EL (cell line): Measurements from ENCODE around the gene MRPL57.
"Not testable (repeated sequence)": the region's sequence is repeated elsewhere in the genome, so short reads cannot be mapped to it uniquely, and the experiment has no call there.

Experiments
- DNase-seq: peaks from one replicate; pipeline ENCODE4 v3.0.0-alpha.2; 2016

The MRPL57 gene

GRCh38 chr13:21197606-21198225 is 21.3 kb downstream of the MRPL57 start:
- not testable (repeated sequence) for DNase-seq

GRCh38 chr13:21198391-21198790 is 21.9 kb downstream of the MRPL57 start:
- not testable (repeated sequence) for DNase-seq

- not testable (repeated sequence) for DNase-seq
Measured at GRCh38 chr13:21201456-21202190, 25.2 kb downstream of the MRPL57 start.

- no peak for DNase-seq
Measured at GRCh38 chr13:21202767-21203531, 26.5 kb downstream of the MRPL57 start.

- DNase-seq = no peak
Measured at GRCh38 chr13:21208652-21209154, 32.2 kb downstream of the MRPL57 start.

GRCh38 chr13:21212138-21212775 is 35.8 kb downstream of the MRPL57 start:
- DNase-seq = no peak

GRCh38 chr13:21215419-21215818 is 39.0 kb downstream of the MRPL57 start:
- DNase-seq = not testable (repeated sequence)

- DNase-seq = no peak
Measured at GRCh38 chr13:21216332-21216731, 39.9 kb downstream of the MRPL57 start.

GRCh38 chr13:21218351-21219035 is 42.0 kb downstream of the MRPL57 start:
- DNase-seq = no peak

- no peak for DNase-seq
Measured at GRCh38 chr13:21219036-21219381, 42.6 kb downstream of the MRPL57 start.

GRCh38 chr13:21219716-21220115 is 43.3 kb downstream of the MRPL57 start:
- DNase-seq = not testable (repeated sequence)

- no peak for DNase-seq
Measured at GRCh38 chr13:21221268-21221667, 44.8 kb downstream of the MRPL57 start.

GRCh38 chr13:21225082-21225481 is 48.6 kb downstream of the MRPL57 start:
- DNase-seq = no peak

- no peak for DNase-seq
Measured at GRCh38 chr13:21225841-21226581, 49.6 kb downstream of the MRPL57 start.

- DNase-seq = no peak
Measured at GRCh38 chr13:21227917-21228316, 51.5 kb downstream of the MRPL57 start.
